ENCODE data around the gene STK11IP.

Gene STK11IP

GRCh38 chr2:219593154-219593553 lies 4.5 kb upstream of the STK11IP start:
- DNase-seq = no peak

DNA sequence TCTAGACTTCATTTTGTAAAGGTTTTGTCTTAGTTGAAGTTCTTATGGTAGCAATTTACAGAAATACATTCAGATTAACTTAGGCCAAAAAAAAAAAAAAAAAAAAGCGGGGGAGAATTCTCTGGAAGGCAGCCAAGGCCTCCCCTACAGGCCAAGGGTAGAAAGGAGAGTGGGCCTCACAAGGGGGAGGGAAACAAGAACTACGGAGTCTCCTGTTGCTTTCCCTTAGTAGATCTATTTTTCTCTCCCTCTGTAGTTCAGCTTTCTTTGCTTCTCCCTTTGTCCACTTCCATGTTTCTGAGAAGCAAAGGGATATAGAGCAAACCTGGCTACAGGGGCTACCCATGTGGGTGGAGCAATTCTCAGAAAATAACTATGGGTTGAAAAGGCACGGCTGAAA lies 2.4 kb upstream of the STK11IP start:
- no peak for DNase-seq

DNA sequence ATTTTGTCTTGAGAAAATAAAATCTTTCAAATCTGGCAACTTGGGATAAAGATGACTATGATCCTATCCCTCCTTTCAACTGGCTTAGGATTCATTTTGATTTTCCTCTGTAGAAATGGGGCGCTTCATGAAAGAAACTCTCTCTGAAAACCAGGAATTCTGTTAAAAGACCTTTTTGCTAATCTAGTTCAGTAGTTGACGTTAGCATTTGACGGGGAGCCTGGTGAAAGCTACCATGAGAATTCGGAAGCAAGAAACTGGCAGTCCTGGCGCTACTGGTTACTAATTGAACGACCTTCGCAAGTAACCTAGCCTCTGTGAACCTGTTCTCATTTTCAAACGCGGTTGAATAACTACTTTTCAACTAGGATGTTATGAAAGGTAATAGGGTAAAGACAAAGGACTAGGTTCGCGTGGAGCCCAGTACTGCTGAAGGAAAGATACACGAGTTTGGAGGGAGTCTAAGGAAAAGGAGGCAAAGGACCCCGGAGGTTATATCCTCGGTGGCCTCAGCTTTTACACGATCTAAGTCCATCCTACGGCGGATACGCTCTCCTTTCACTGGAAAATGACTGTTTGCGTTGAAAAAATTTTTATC lies 604 bp upstream of the STK11IP start:
- DNase-seq = no peak

- DNase-seq = no peak
Measured at GRCh38 chr2:219598308-219599078, 836 bp downstream of the STK11IP start.

DNA sequence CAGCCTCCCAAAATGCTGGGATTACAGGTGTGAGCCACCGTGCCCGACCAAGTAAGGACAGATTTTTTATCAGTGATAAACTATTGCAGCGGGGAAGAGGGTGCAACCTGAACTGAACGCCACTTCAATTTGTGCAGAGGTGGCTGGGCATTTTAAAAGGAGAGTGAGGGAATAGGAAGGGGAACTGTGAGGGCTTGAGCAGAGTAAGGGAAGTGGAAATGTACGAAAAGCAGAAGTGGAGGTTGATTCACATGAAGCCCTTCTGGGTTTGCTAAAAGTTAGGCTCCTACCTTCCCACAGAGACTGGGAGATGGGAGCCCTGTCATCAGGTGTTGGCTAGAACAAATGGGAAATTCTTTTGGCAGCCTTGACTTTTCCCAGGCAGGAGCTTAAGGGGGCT lies 6.1 kb downstream of the STK11IP start:
- DNase-seq = no peak

- DNase-seq = no peak
Measured at GRCh38 chr2:219605607-219605954, 7.9 kb downstream of the STK11IP start.

- DNase-seq = no peak
Measured at GRCh38 chr2:219607931-219608330, 10.3 kb downstream of the STK11IP start.

DNA sequence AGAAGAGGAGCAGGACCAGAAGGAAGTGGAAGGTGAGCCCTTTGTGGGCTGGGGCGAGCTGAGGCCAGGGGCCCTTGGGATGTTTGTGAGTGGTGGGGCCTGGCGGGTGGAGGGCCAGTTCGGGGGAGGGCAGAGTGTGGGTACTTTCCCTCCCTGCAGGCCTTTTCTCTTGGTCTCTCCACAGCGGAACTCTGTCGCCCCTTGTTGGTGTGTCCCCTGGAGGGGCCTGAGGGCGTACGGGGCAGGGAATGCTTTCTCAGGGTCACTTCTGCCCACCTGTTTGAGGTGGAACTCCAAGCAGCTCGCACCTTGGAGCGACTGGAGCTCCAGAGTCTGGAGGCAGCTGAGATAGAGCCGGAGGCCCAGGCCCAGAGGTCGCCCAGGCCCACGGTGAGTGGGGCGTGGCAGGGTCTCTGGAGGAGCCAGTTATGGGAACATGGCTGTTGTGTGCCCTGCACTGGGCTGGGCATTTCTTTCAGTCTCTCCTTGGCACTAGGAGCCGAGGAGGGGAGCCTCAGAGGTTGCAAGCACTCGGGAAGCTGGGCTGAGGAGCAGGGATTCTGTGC lies 10.8 kb downstream of the STK11IP start:
- DNase-seq = no peak

DNA sequence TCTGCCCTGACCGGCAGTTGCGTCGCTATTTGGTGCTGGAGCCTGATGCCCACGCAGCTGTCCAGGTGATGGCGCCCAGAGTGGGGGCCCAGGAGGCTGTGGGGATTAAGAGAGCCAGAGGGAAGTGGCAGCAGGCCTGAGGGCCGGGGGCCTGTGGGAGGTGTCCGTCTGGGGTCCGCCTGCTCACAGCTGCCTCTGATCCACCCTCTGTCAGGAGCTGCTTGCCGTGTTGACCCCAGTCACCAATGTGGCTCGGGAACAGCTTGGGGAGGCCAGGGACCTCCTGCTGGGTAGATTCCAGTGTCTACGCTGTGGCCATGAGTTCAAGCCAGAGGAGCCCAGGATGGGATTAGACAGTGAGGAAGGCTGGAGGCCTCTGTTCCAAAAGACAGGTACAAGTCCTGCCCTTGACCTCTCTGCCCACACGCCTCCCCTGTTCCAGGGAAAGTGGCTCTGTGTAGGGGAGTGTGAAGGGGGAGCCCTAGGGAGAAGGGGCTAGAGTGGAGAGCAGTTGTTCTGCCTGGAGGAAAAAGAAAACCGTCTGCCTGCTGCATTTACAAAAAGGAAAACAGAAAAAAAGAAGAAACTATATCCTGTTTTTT lies 11.6 kb downstream of the STK11IP start:
- DNase-seq = no peak

DNA sequence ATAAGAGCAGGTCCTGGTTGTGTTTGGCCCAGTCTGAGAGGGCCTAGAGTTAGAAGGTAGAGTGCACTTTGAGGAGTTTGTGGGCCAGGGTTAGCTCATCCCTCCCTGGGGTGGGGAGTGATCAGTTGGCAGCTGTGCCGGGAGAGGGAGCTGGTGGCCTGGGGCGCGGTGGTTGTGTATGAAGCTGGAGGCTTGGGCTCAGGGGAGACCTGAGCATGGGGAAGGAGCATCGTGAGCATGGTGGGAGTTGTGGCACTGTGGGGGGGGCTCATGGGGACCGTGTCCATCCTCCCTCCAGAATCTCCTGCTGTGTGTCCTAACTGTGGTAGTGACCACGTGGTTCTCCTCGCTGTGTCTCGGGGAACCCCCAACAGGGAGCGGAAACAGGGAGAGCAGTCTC lies 13.6 kb downstream of the STK11IP start:
- DNase-seq = no peak

GRCh38 chr2:219611866-219612576 lies 14.4 kb downstream of the STK11IP start:
- DNase-seq = no peak

DNA sequence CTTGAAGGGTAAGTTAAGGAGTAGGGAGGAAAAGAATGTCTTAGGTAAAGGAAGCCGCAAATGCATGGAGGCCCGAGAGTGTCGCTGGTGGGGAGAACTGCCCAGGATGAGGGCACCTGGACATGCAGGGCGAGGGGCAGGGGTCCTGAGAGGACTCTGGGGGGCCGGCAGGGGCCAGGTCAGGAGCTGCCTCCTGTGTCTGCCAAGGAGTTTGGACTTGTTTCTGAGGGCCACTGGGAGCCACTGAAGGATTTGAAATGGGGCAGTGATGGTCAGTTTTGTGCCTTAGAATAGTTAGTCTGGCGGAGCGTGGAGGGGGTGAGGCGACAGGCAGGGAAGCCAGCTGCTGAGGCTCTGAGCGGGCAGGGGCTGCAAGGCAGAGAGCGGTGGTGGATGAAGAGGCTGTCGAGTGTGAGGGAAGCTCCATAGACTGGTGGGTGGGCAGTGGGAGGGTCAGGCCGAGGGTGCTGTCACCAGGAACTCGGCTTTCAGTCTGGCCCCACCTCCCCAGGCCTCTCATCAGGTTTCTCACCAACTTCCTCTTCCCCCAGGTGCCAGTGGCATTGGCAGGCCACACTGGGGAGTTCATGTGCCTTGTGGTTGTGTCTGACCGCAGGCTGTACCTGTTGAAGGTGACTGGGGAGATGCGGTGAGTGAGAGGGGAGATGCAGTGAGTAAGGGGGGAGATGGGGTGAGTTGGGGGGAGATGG lies 15.1 kb downstream of the STK11IP start:
- no peak for DNase-seq

- DNase-seq = no peak
Measured at GRCh38 chr2:219613461-219614070, 15.9 kb downstream of the STK11IP start.

GRCh38 chr2:219614076-219614860 lies 16.6 kb downstream of the STK11IP start:
- no peak for DNase-seq

- DNase-seq = no peak
Measured at GRCh38 chr2:219615036-219615435, 17.4 kb downstream of the STK11IP start.

- no peak for DNase-seq
Measured at GRCh38 chr2:219615894-219616293, 18.2 kb downstream of the STK11IP start.

DNA sequence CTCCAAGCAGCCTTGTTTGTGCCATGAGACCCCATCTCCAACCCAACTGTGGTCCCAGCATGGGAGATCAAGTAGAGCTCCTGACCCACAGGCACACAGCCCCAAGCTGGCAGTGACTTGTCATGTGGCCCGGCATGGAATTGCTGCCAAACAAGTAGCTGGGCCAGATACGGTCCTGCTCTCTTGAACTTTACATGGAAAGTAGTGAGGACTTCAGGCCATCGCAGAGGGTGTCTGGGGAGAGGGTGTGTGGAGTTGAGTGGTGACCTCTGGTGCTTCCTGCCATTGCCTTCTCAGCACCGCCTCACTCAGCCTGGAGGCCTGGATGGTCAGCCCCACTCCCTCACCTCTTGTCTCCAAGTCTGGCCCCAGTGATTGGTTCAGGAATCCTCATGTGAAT lies 18.9 kb downstream of the STK11IP start:
- no peak for DNase-seq

- DNase-seq = no peak
Measured at GRCh38 chr2:219618733-219619122, 21.1 kb downstream of the STK11IP start.

DNA sequence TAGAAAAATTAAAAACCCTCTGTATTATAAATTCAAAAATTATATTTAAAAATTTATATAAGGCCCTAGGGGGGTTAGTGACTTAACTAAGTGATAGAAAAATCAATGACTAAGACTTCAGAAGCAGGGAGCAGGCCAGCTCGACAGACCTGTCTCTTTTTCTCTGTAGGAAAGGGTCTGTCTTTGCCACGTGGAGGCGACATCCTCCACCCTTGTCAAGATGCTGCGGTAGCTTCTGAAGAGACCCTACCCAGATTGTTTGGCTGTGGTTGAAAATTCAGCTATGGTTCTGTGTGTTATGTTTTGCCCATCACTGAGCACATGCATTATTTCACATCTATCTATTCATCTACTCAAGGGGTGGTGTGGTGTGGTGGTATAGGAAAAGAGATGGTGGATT lies 21.6 kb downstream of the STK11IP start:
- DNase-seq = no peak

DNA sequence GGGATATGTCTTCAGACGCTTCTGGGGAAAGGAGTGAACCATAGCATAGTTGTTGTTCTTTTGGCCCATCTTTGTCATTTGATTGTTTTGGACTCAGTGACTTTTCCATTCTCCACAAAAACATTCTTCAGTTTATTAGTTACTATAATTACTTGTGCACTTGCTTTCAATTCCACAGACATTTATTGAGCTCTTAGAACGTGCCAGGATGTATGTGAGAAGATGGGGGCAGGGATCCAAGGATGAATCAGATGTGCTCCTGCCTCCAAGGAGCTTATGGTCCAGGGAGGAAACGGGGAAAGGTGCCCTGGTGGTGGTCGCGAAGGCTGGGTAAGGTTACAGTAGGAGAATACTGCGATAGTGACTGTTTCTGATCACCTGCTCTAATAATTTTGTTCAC lies 22.9 kb downstream of the STK11IP start:
- no peak for DNase-seq

GRCh38 chr2:219621935-219622334 lies 24.3 kb downstream of the STK11IP start:
- DNase-seq = no peak

GRCh38 chr2:219622472-219622871 lies 24.8 kb downstream of the STK11IP start:
- no peak for DNase-seq

Data from cortex of kidney (tissue), 1 donor.